Common myeloid progenitor, CD34-positive (primary cell): ENCODE measurements around the gene GPR34.

ENCODE experiments used
- CTCF ChIA-PET: fragments of 350-600 bp; sonication (Branson Sonifier 250); formaldehyde crosslinking; loops from one replicate; lab custom pipeline; 2021; ENCODE audit warnings: antibody characterized with exemption; lab: Charles Lee
- POLR2A ChIA-PET: fragments of 350-600 bp; sonication (Branson Sonifier 250); formaldehyde crosslinking; loops from one replicate; lab custom pipeline; 2021; ENCODE audit warnings: antibody characterized with exemption; lab: Charles Lee
- DNase-seq, 3 donors: peaks; one replicate each; pipeline versions ENCODE4 v3.0.0 to v3.0.0-alpha.2; 2013
- H3K27ac ChIP-seq, 2 experiments: 1 replicate in 1 of 2; 2 replicates in 1 of 2; pipeline ENCODE4 v1.7.0; 2013; ENCODE audit warnings: inconsistent platforms in 2 of 2, low read length in 2 of 2, mild to moderate bottlenecking in 2 of 2, low read depth in 1 of 2, moderate library complexity in 1 of 2; ENCODE audit not compliant: severe bottlenecking in 2 of 2, insufficient read depth in 1 of 2, poor library complexity in 1 of 2
- H3K27me3 ChIP-seq, 5 experiments: replicated peaks in 2 of 5; 1 replicate in 3 of 5; 2 replicates in 2 of 5; pipeline versions ENCODE4 v1.6.1 to v1.7.0; 2013; ENCODE audit warnings: low read length in 4 of 5, mild to moderate bottlenecking in 2 of 5, moderate library complexity in 2 of 5, inconsistent platforms in 1 of 5; ENCODE audit not compliant: insufficient read depth in 5 of 5, control insufficient read depth in 4 of 5
- H3K36me3 ChIP-seq, 4 experiments: 1 replicate in 2 of 4; 2 replicates in 2 of 4; pipeline versions ENCODE4 v1.6.1 to v1.7.0; 2013; ENCODE audit warnings: low read length in 3 of 4, control low read depth in 1 of 4, mild to moderate bottlenecking in 1 of 4; ENCODE audit not compliant: control insufficient read depth in 4 of 4, insufficient read depth in 4 of 4
- H3K4me1 ChIP-seq, 4 experiments: 1 replicate in 3 of 4; 2 replicates in 1 of 4; pipeline versions ENCODE4 v1.6.1 to v1.7.1; 2013; ENCODE audit warnings: low read length in 3 of 4, mild to moderate bottlenecking in 3 of 4, control low read depth in 1 of 4, inconsistent platforms in 1 of 4, moderate library complexity in 1 of 4; ENCODE audit not compliant: control insufficient read depth in 4 of 4, insufficient read depth in 4 of 4; ENCODE audit errors: control extremely low read depth in 1 of 4
- H3K4me3 ChIP-seq, 7 experiments: 1 replicate in 4 of 7; 2 replicates in 3 of 7; pipeline versions ENCODE4 v1.5.1 to v1.7.0; 2013; ENCODE audit warnings: mild to moderate bottlenecking in 7 of 7, low read length in 6 of 7, moderate library complexity in 6 of 7, inconsistent platforms in 2 of 7, low read depth in 2 of 7, control low read depth in 1 of 7; ENCODE audit not compliant: insufficient read depth in 4 of 7, control insufficient read depth in 1 of 7; ENCODE audit errors: extremely low read depth in 1 of 7
- H3K9me3 ChIP-seq, 5 experiments: 1 replicate in 4 of 5; 2 replicates in 1 of 5; pipeline versions ENCODE4 v1.6.1 to v1.7.1; 2013; ENCODE audit warnings: low read length in 4 of 5, mild to moderate bottlenecking in 2 of 5, inconsistent platforms in 1 of 5, low read depth in 1 of 5, moderate library complexity in 1 of 5; ENCODE audit not compliant: control insufficient read depth in 4 of 5, insufficient read depth in 2 of 5; ENCODE audit errors: control extremely low read depth in 1 of 5
- WGBS: methylation state at CpG from one replicate; pipeline ENCODE4 v1.1.5; 2013; ENCODE audit not compliant: insufficient coverage; 5-methylcytosine and 5-hydroxymethylcytosine counted together

Gene GPR34

GRCh38 chrX:41707218-41707617 is 18.4 kb downstream of the GPR34 start:
- no peak overlapping the region for H3K27ac ChIP-seq
- CTCF ChIA-PET: interaction anchor here (1.0 to 1.7 kb wide), 2 partner anchors 9 to 101 kb away, joined by 3 read pairs; no protein-coding TSS in a partner anchor
- DNase-seq: no peak
- WGBS: 60% methylated on average over 1 of the region's 1 CpG
- POLR2A ChIA-PET: no interaction called here
- peaks cover 10 to 37% (median 23%) of the 10 kb centered on the region in 4 experiments for H3K4me1 ChIP-seq
- no peak overlapping the region for H3K4me3 ChIP-seq
- H3K27me3 ChIP-seq: peaks cover 0 to 12% (median 0%) of the 10 kb centered on the region in 5 experiments
- no peaks in the 10 kb centered on the region for H3K36me3 ChIP-seq
- H3K9me3 ChIP-seq: no peaks in the 10 kb centered on the region

- Histone ChIP-seq H3K4me1 (peaks cover 10 to 36% (median 23%) of the 10 kb centered on the region in 4 experiments), H3K27me3 (peaks cover 0 to 12% (median 0%) of the 10 kb centered on the region in 5 experiments), H3K27ac (no peak overlapping the region), H3K4me3 (no peak overlapping the region), H3K9me3 (no peaks in the 10 kb centered on the region), H3K36me3 (no peaks in the 10 kb centered on the region)
- ChIA-PET CTCF (no interaction called here), POLR2A (no interaction called here)
- WGBS: 60% methylated on average over 1 of the region's 3 CpGs
- peak in 1 of 3 donors; percentile 15 for DNase-seq
Measured at GRCh38 chrX:41708486-41708885, 19.7 kb downstream of the GPR34 start.

GRCh38 chrX:41711021-41711667 is 22.4 kb downstream of the GPR34 start:
- H3K27me3 ChIP-seq: peaks cover 0 to 12% (median 0%) of the 10 kb centered on the region in 5 experiments
- ChIA-PET POLR2A (interaction anchor here (0.7 kb wide), 1 partner anchor 81 kb away, joined by 3 read pairs; no protein-coding TSS in a partner anchor), CTCF (interaction anchor here (1.4 kb wide), 1 partner anchor 23 kb away, joined by 3 read pairs; the partner anchor contains the start of gene GPR34)
- H3K4me1 ChIP-seq: peaks cover 0 to 15% (median 8%) of the 10 kb centered on the region in 4 experiments
- H3K4me3 ChIP-seq: no peak overlapping the region
- H3K27ac ChIP-seq: no peak overlapping the region
- no peaks in the 10 kb centered on the region for H3K36me3 ChIP-seq
- WGBS: 81% methylated on average over 5 of the region's 5 CpGs
- DNase-seq: no peak
- no peaks in the 10 kb centered on the region for H3K9me3 ChIP-seq

- 100% methylated on average over 1 of the region's 5 CpGs for WGBS
- Histone ChIP-seq H3K27me3 (peaks cover 0 to 12% (median 0%) of the 10 kb centered on the region in 5 experiments), H3K27ac (no peak overlapping the region), H3K4me1 (peaks cover 0 to 8% (median 4%) of the 10 kb centered on the region in 4 experiments), H3K9me3 (peaks cover 0 to 19% (median 12%) of the 10 kb centered on the region in 5 experiments), H3K36me3 (no peaks in the 10 kb centered on the region), H3K4me3 (no peak overlapping the region)
- DNase-seq: no peak
- ChIA-PET CTCF (interaction anchor here (1.2 kb wide), 1 partner anchor 10 kb away, joined by 3 read pairs; no protein-coding TSS in a partner anchor), POLR2A (no interaction called here)
Measured at GRCh38 chrX:41716222-41716621, 27.4 kb downstream of the GPR34 start.

GRCh38 chrX:41716767-41717473 is 28.1 kb downstream of the GPR34 start:
- Histone ChIP-seq H3K27ac (no peak overlapping the region), H3K27me3 (peaks cover 0 to 5% (median 0%) of the 10 kb centered on the region in 5 experiments), H3K36me3 (no peaks in the 10 kb centered on the region), H3K4me1 (peaks cover 0 to 8% (median 4%) of the 10 kb centered on the region in 4 experiments), H3K9me3 (peaks cover 0 to 19% (median 12%) of the 10 kb centered on the region in 5 experiments), H3K4me3 (no peak overlapping the region)
- WGBS: 85% methylated on average over 12 of the region's 12 CpGs
- ChIA-PET CTCF (interaction anchor here (1.2 kb wide), 1 partner anchor 11 kb away, joined by 3 read pairs; no protein-coding TSS in a partner anchor), POLR2A (no interaction called here)
- DNase-seq: peak in 1 of 3 donors; percentile 24

GRCh38 chrX:41718481-41719235 is 29.9 kb downstream of the GPR34 start:
- Histone ChIP-seq H3K27ac (no peak overlapping the region), H3K9me3 (peaks cover 0 to 19% (median 12%) of the 10 kb centered on the region in 5 experiments), H3K4me3 (no peak overlapping the region), H3K4me1 (peaks cover 0 to 12% (median 5%) of the 10 kb centered on the region in 4 experiments), H3K27me3 (peaks cover 0 to 4% (median 0%) of the 10 kb centered on the region in 5 experiments), H3K36me3 (no peaks in the 10 kb centered on the region)
- no peak for DNase-seq
- WGBS: 88% methylated on average over 4 of the region's 4 CpGs
- ChIA-PET POLR2A (no interaction called here), CTCF (no interaction called here)
